Panc1 (cell line): ENCODE measurements around the gene CSNK1E. TPM values are rescaled to one million over a fixed set of nuclear protein-coding genes. Genes with fewer than 3 reads are reported as not detected.

Experiments
- ATAC-seq: fragments of 200-7000 bp; cut with Tn5 transposase; 2 replicates; pipeline ENCODE4 v1.9.1; 2020; ENCODE audit warnings: mild to moderate bottlenecking, moderate library complexity
- BruUV-seq: library from RNA; stranded (reverse); fragments of 400-500 nt; replicated peaks from 2 replicates; lab custom pipeline; 2021; lab: Mats Ljungman, UMichigan
- CTCF ChIA-PET: fragments of 300-600 bp; sonication (Branson Sonifier 250); formaldehyde crosslinking; loops from one replicate; lab custom pipeline; 2022; ENCODE audit warnings: antibody characterized with exemption; lab: Charles Lee
- POLR2A ChIA-PET: fragments of 300-600 bp; sonication (Branson Sonifier 250); formaldehyde crosslinking; loops from one replicate; lab custom pipeline; 2022; ENCODE audit warnings: antibody characterized with exemption; lab: Charles Lee
- DNase-seq: peaks from one replicate; pipeline ENCODE4 v3.0.0-alpha.2; 2010; ENCODE audit warnings: low read depth, low spot score
- H3K27ac ChIP-seq: 2 replicates; pipeline ENCODE4 v1.5.1; 2011; ENCODE audit warnings: mild to moderate bottlenecking, low read length, inconsistent platforms
- H3K27me3 ChIP-seq: fragments of 200-500 bp; sonication (Bioruptor generic); 2 replicates; pipeline ENCODE4 v1.6.0; 2014; ENCODE audit warnings: low read length, inconsistent platforms; ENCODE audit not compliant: control insufficient read depth, insufficient read depth
- H3K36me3 ChIP-seq: fragments of 200-500 bp; sonication (Bioruptor generic); 2 replicates; pipeline ENCODE4 v1.5.1; 2014; ENCODE audit warnings: inconsistent platforms, mild to moderate bottlenecking, low read length, moderate library complexity; ENCODE audit not compliant: control insufficient read depth, insufficient read depth
- H3K4me1 ChIP-seq: 2 replicates; pipeline ENCODE4 v1.5.1; 2011; ENCODE audit warnings: inconsistent platforms, mild to moderate bottlenecking, low read length, moderate library complexity; ENCODE audit not compliant: control insufficient read depth, insufficient read depth
- H3K4me3 ChIP-seq, 2 experiments: 2 replicates each; pipeline ENCODE4 v1.5.1; 2011 to 2012; ENCODE audit warnings: low read depth in 2 of 2, low read length in 2 of 2, mild to moderate bottlenecking in 2 of 2, inconsistent platforms in 1 of 2, moderate library complexity in 1 of 2
- H3K9me3 ChIP-seq: fragments of 200-500 bp; sonication (Bioruptor generic); 2 replicates; pipeline ENCODE4 v1.5.1; 2014; ENCODE audit warnings: low read depth, mild to moderate bottlenecking, inconsistent platforms, low read length, moderate library complexity; ENCODE audit not compliant: control insufficient read depth, insufficient read depth
- CTCF ChIP-seq: fragments of 450-650 bp; IDR thresholded peaks from 2 replicates; pipeline ENCODE4 v1.5.1; 2017; ENCODE audit warnings: mild to moderate bottlenecking
- POLR2AphosphoS5 ChIP-seq: IDR thresholded peaks from 2 replicates; pipeline ENCODE4 v1.6.1; 2012; ENCODE audit warnings: mild to moderate bottlenecking, low read depth, low read length, moderate library complexity
- REST ChIP-seq, 2 experiments: IDR thresholded peaks; 2 replicates each; pipeline ENCODE4 v1.6.1; 2011 to 2012; ENCODE audit warnings: low read depth in 2 of 2, control low read depth in 1 of 2, low read length in 1 of 2, mild to moderate bottlenecking in 1 of 2, moderate library complexity in 1 of 2; ENCODE audit not compliant: insufficient read depth in 1 of 2
- SIN3A ChIP-seq: IDR thresholded peaks from 2 replicates; pipeline ENCODE4 v1.6.1; 2012; ENCODE audit warnings: low read depth, mild to moderate bottlenecking, low read length, moderate library complexity, borderline replicate concordance; ENCODE audit not compliant: insufficient read depth
- TCF7L2 ChIP-seq: IDR thresholded peaks from 2 replicates; pipeline ENCODE4 v1.6.1; 2011; ENCODE audit warnings: mild to moderate bottlenecking, low read depth, low read length, inconsistent platforms
- in situ Hi-C: cut with HindIII; loops from 2 replicates; pipeline ENCODE4 v1.10.0; 2016; ENCODE audit warnings: low sequenced_read_pairs, low pct_unique_long_range_greater_than_20kb
- intact Hi-C: fragments of 100-400 bp; cut with micrococcal nuclease; formaldehyde crosslinking; loops from one replicate; pipeline ENCODE4 v1.10.0; 2022; ENCODE audit not compliant: unreplicated experiment
- total RNA-seq: library from RNA; stranded (reverse); gene quantifications from one replicate; pipeline ENCODE4 v1.2.1, GENCODE V29; 2021; ENCODE audit not compliant: unreplicated experiment

Gene CSNK1E
- total RNA-seq, 1 experiment from 2014 or later = 115 TPM

- Histone ChIP-seq H3K4me3 (no peak overlapping the region; a peak in 1 of 4 replicates), H3K27ac (no peak overlapping the region), H3K9me3 (no peaks in the 10 kb centered on the region), H3K4me1 (peaks cover 10% of the 10 kb centered on the region), H3K27me3 (no peaks in the 10 kb centered on the region), H3K36me3 (peaks cover 5% of the 10 kb centered on the region; the same call in 1 of the 2 replicates)
- CTCF ChIA-PET = no interaction called here
- intact Hi-C loops = no loop called here
- no peak for TF ChIP-seq CTCF
- TF ChIP-seq SIN3A = no peak
- no peak for TF ChIP-seq POLR2AphosphoS5
- no peak for TF ChIP-seq TCF7L2
- TF ChIP-seq REST (IDR thresholded peaks at IDR 0.05; ENCODE audit: insufficient read depth in 1 of 2, low read depth in 2 of 2, low read length in 1 of 2) = no peak
- ATAC-seq (no peak), DNase-seq (no peak)
- in situ Hi-C loops = no loop called here
- TSS peak; percentile 75 for BruUV-seq
- POLR2A ChIA-PET = interaction anchor here (0.5 to 0.6 kb wide), 2 partner anchors 19 to 69 kb away, joined by 6 to 8 read pairs; no protein-coding TSS in a partner anchor
Observed at GRCh38 chr22:38271101-38271500, 46.1 kb downstream of the CSNK1E start.

- Histone ChIP-seq H3K27me3 (no peaks in the 10 kb centered on the region), H3K4me3 (no peak overlapping the region), H3K9me3 (no peaks in the 10 kb centered on the region), H3K27ac (no peak overlapping the region), H3K36me3 (peaks cover 5% of the 10 kb centered on the region; the same call in 1 of the 2 replicates), H3K4me1 (peaks cover 10% of the 10 kb centered on the region)
- ChIA-PET POLR2A (interaction anchor here (0.5 to 0.6 kb wide), 2 partner anchors 18 to 70 kb away, joined by 6 to 8 read pairs; no protein-coding TSS in a partner anchor), CTCF (no interaction called here)
- TF ChIP-seq REST (IDR thresholded peaks at IDR 0.05; ENCODE audit: insufficient read depth in 1 of 2, low read depth in 2 of 2, low read length in 1 of 2) (no peak), TCF7L2 (no peak), POLR2AphosphoS5 (no peak), CTCF (no peak), SIN3A (no peak)
- DNase-seq (no peak), ATAC-seq (no peak)
- intact Hi-C loops (no loop called here), in situ Hi-C loops (no loop called here)
- no TSS peak for BruUV-seq
Observed at GRCh38 chr22:38270091-38270992, 46.9 kb downstream of the CSNK1E start.
